GM12891 (cell line): ENCODE measurements around the gene POLR1B.

Experiments
- DNase-seq: peaks from one replicate; pipeline ENCODE4 v3.0.0; 2011; ENCODE audit warnings: low spot score; ENCODE audit not compliant: insufficient read length
- FAIRE-seq: peaks from 2 replicates; lab custom pipeline; 2011; peaks lifted over from hg19 to GRCh38; lab: Jason Lieb, UNC
- PAX5 ChIP-seq: IDR thresholded peaks from 2 replicates; pipeline ENCODE4 v1.6.1; 2011; ENCODE audit warnings: low read length, moderate library complexity, mild to moderate bottlenecking; ENCODE audit not compliant: insufficient read depth, severe bottlenecking
- POLR2A ChIP-seq: IDR thresholded peaks from 2 replicates; pipeline ENCODE4 v1.6.1; 2011; ENCODE audit warnings: low read depth, low read length, control low read depth
- POLR2AphosphoS5 ChIP-seq: IDR thresholded peaks from 2 replicates; pipeline ENCODE4 v1.6.1; 2011; ENCODE audit warnings: low read depth, low read length, control low read depth
- POU2F2 ChIP-seq: IDR thresholded peaks from 2 replicates; pipeline ENCODE4 v1.6.1; 2011; ENCODE audit warnings: low read depth, mild to moderate bottlenecking, control low read depth, low read length, moderate library complexity
- SPI1 ChIP-seq: IDR thresholded peaks from 2 replicates; pipeline ENCODE4 v1.6.1; 2011; ENCODE audit warnings: low read depth, low read length, control low read depth
- TAF1 ChIP-seq: IDR thresholded peaks from 2 replicates; pipeline ENCODE4 v1.6.1; 2011; ENCODE audit warnings: low read depth, low read length, control low read depth

The POLR1B gene

GRCh38 chr2:112583497-112584133 lies 41.4 kb downstream of the POLR1B start:
- no peak for FAIRE-seq

DNA sequence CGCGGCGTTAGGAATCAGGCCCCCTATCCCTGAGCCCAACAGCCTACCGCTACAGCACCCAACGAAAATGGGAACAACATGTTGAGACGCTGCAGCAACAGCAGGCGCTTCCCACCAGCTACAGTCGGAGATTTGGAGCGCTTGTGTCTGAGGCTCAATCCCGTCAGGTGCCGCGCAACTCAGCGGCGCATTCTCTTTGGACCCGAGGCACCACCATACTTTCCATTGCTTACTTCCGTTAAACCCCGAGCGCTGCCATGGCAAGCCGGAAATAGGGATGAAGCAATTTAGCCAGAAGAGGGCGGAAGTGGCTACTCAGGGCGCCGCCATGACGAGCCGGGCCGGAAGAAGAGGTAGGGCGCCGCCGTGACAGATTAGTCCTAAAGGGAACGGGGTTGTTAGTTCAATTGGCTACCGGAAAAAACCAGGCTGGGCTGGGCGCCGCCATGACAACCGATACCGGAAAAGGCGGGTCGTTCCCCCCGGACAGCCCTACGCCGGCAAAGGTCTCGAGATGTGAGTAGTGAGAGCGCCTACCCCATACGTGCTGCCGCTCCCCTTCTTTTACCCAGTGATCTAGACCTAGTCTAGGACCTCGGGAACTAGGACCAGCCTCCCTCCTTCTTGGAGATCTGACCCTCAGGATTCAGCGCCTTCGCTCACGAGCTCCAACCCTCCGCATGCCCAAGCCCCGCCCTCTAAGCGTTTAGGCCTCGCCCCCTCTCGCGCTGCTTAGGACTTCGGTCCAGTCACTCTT lies 42.0 kb downstream of the POLR1B start, which contains the start of gene CHCHD5:
TSS of gene CHCHD5 (plus strand) at position 476 of the 757 bp plus-strand sequence. CDS start at position 515, 39 bp downstream.
- FAIRE-seq (peak; percentile 93), DNase-seq (peak; percentile 81)
- peak; percentile 49; the same call in 1 of the 2 replicates for TF ChIP-seq SPI1
- peak; percentile 91 for TF ChIP-seq POLR2AphosphoS5
- TF ChIP-seq PAX5 = no peak
- TF ChIP-seq POLR2A = peak; percentile 51; the same call in 1 of the 2 replicates
- peak; percentile 19; the same call in 1 of the 2 replicates for TF ChIP-seq POU2F2
- TF ChIP-seq TAF1 = peak; percentile 82

More at GRCh38 chr2:112583497-112584133, 41.4 kb downstream of the POLR1B start:
- TF ChIP-seq SPI1 (no peak), POU2F2 (no peak), POLR2AphosphoS5 (no peak), TAF1 (no peak), POLR2A (no peak), PAX5 (no peak)
- DNase-seq = no peak

GRCh38 chr2:112584891-112585250 lies 42.6 kb downstream of the POLR1B start:
- TF ChIP-seq SPI1 (no peak), TAF1 (no peak), PAX5 (no peak), POU2F2 (no peak), POLR2AphosphoS5 (no peak; the same call in 1 of the 2 replicates), POLR2A (no peak; the same call in 1 of the 2 replicates)
- DNase-seq (no peak), FAIRE-seq (no peak)

GRCh38 chr2:112585400-112585799 lies 43.1 kb downstream of the POLR1B start:
- no peak for DNase-seq
- TF ChIP-seq POU2F2 (no peak), POLR2A (no peak), POLR2AphosphoS5 (no peak), TAF1 (no peak), SPI1 (no peak), PAX5 (no peak)
- no peak for FAIRE-seq

GRCh38 chr2:112585873-112586464 lies 43.7 kb downstream of the POLR1B start:
- DNase-seq (no peak), FAIRE-seq (no peak)
- TF ChIP-seq SPI1 (no peak), TAF1 (no peak), POU2F2 (no peak), POLR2A (no peak), POLR2AphosphoS5 (no peak), PAX5 (no peak)

- no peak for FAIRE-seq
- TF ChIP-seq SPI1 = no peak
- TF ChIP-seq POLR2AphosphoS5 = no peak
- no peak for TF ChIP-seq TAF1
- no peak for TF ChIP-seq POLR2A
- no peak for TF ChIP-seq POU2F2
- no peak for TF ChIP-seq PAX5
These were observed 46.4 kb downstream of the POLR1B start for GRCh38 chr2:112588611-112589045.

DNA sequence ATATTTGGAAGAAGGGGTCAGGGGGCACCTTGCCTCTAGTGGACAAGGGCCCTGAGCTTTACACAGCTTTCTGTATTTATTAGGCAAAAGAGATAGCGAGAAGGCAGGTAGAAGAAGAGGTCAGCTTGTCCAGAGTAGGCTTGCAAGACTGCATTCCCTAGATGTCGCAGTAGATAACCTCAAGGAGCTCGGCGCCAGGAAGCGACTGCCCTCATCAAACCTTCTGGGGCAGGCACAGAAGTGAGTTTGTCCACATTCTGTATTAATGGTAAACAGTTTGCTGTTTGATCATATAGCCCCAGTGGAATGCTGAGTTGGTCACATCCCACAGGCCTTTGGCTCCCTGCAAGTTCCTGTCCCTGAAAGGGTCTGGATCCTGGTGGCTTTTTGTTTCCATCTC lies 49.1 kb downstream of the POLR1B start:
- DNase-seq = no peak
- no peak for FAIRE-seq
- TF ChIP-seq POLR2AphosphoS5 (no peak), SPI1 (no peak), POU2F2 (no peak), POLR2A (no peak), TAF1 (no peak), PAX5 (no peak)

More at GRCh38 chr2:112588611-112589045, 46.4 kb downstream of the POLR1B start:
- no peak for DNase-seq

GRCh38 chr2:112593736-112594135 lies 51.5 kb downstream of the POLR1B start:
- TF ChIP-seq PAX5 (no peak), SPI1 (no peak), POLR2AphosphoS5 (no peak), TAF1 (no peak)
- no peak for FAIRE-seq
- DNase-seq = no peak
